AG04449 (cell line): ENCODE data around the gene ZFYVE26.

ENCODE experiments used
- CTCF ChIA-PET: fragments of 350-600 bp; formaldehyde crosslinking; extraction: SDS; loops from one replicate; lab custom pipeline; 2021; ENCODE audit warnings: antibody characterized with exemption; lab: Yijun Ruan, JAX
- POLR2A ChIA-PET: fragments of 400-600, 350-600 bp; formaldehyde crosslinking; extraction: SDS; loops from one replicate; lab custom pipeline; 2020; ENCODE audit warnings: antibody characterized with exemption, inconsistent platforms; lab: Yijun Ruan, JAX
- DNase-seq: peaks from one replicate; pipeline ENCODE4 v3.0.0-alpha.2; 2010; ENCODE audit warnings: low read depth, low spot score
- H3K4me3 ChIP-seq: 2 replicates; pipeline ENCODE4 v1.5.1; 2011; ENCODE audit warnings: low read depth, mild to moderate bottlenecking, control low read depth, low read length
- CTCF ChIP-seq: IDR thresholded peaks from one replicate; pipeline ENCODE4 v1.5.1; 2011; ENCODE audit warnings: mild to moderate bottlenecking, moderate library complexity, low read length, control low read depth, inconsistent platforms; ENCODE audit not compliant: insufficient read depth; ENCODE audit errors: missing control alignments

Gene ZFYVE26

GRCh38 chr14:67773844-67774377 lies 42.5 kb downstream of the ZFYVE26 start:
- CTCF ChIA-PET, result no interaction called here
- POLR2A ChIA-PET, result no interaction called here
- H3K4me3 ChIP-seq, result no peak overlapping the region
- no peak for TF ChIP-seq CTCF
- no peak for DNase-seq

GRCh38 chr14:67768219-67768618 lies 48.2 kb downstream of the ZFYVE26 start:
- ChIA-PET CTCF (interaction anchor here (1.2 to 1.5 kb wide), 3 partner anchors 8 to 197 kb away, joined by 3 to 4 read pairs (median 3); no protein-coding TSS in a partner anchor), POLR2A (no interaction called here)
- DNase-seq, result no peak
- TF ChIP-seq CTCF, result no peak
- no peak overlapping the region for H3K4me3 ChIP-seq

GRCh38 chr14:67766035-67766680 lies 50.2 kb downstream of the ZFYVE26 start:
- H3K4me3 ChIP-seq, result no peak overlapping the region
- ChIA-PET CTCF (no interaction called here), POLR2A (no interaction called here)
- TF ChIP-seq CTCF, result no peak
- no peak for DNase-seq

GRCh38 chr14:67765192-67765834 lies 51.1 kb downstream of the ZFYVE26 start:
- ChIA-PET POLR2A (no interaction called here), CTCF (no interaction called here)
- no peak for TF ChIP-seq CTCF
- H3K4me3 ChIP-seq, result no peak overlapping the region
- no peak for DNase-seq

GRCh38 chr14:67764496-67764895 lies 51.9 kb downstream of the ZFYVE26 start:
- POLR2A ChIA-PET, result no interaction called here
- H3K4me3 ChIP-seq, result no peak overlapping the region
- CTCF ChIA-PET, result no interaction called here
- DNase-seq, result no peak
- no peak for TF ChIP-seq CTCF

GRCh38 chr14:67763158-67763822 lies 53.1 kb downstream of the ZFYVE26 start:
- ChIA-PET POLR2A (no interaction called here), CTCF (interaction anchor here (1.8 kb wide), 1 partner anchor 14 kb away, joined by 4 read pairs; no protein-coding TSS in a partner anchor)
- DNase-seq, result no peak
- H3K4me3 ChIP-seq, result no peak overlapping the region
- no peak for TF ChIP-seq CTCF
